Cardiac septum (tissue), 1 donor: ENCODE data around the gene HS2ST1. TPM values are rescaled to one million over a fixed set of nuclear protein-coding genes. Genes with fewer than 3 reads are reported as not detected.
"Not testable (repeated sequence)": the region's sequence is repeated elsewhere in the genome, so short reads cannot be mapped to it uniquely, and the experiment has no call there.

Source experiments
- DNase-seq: peaks from one replicate; pipeline ENCODE4 v3.0.0-alpha.2; 2020; ENCODE audit warnings: low spot score
- intact Hi-C: fragments of 100-400 bp; cut with DNase I; formaldehyde crosslinking; loops from one replicate; pipeline ENCODE4 v1.14.0; 2022
- total RNA-seq: library from RNA; stranded (reverse); fragmentation: NEBNext Ultra II Directional; extraction: Animal tissue kit (Norgen Biotek cat#: 25700); gene quantifications from one replicate; pipeline ENCODE4 v1.2.1, GENCODE V29; 2021
- donor health status: DM: no; HTN: no; CAD: no.

Gene HS2ST1
- total RNA-seq, 1 donor from 2014 or later: 12.6 TPM

- intact Hi-C loops: no loop called here
- no peak for DNase-seq
These were observed 83.1 kb downstream of the HS2ST1 start for GRCh38 chr1:86997538-86997937.

GRCh38 chr1:86998280-86998679 lies 83.8 kb downstream of the HS2ST1 start:
- no peak for DNase-seq
- intact Hi-C loops: no loop called here

- intact Hi-C loops: no loop called here
- DNase-seq: no peak
These were observed 84.3 kb downstream of the HS2ST1 start for GRCh38 chr1:86998727-86999126.

- DNase-seq: no peak
- intact Hi-C loops: no loop called here
These were observed 86.0 kb downstream of the HS2ST1 start for GRCh38 chr1:87000460-87000859.

GRCh38 chr1:87004857-87005256 lies 90.4 kb downstream of the HS2ST1 start:
- intact Hi-C loops: no loop called here
- DNase-seq: no peak

GRCh38 chr1:87007323-87007722 lies 92.9 kb downstream of the HS2ST1 start:
- intact Hi-C loops: no loop called here
- no peak for DNase-seq

- intact Hi-C loops, DNase-seq: not testable (repeated sequence)
These were observed 99.0 kb downstream of the HS2ST1 start for GRCh38 chr1:87013385-87013784.

- DNase-seq: no peak
- intact Hi-C loops: no loop called here
These were observed 103.7 kb downstream of the HS2ST1 start for GRCh38 chr1:87017998-87018672.

- intact Hi-C loops: no loop called here
- no peak for DNase-seq
These were observed 108.9 kb downstream of the HS2ST1 start for GRCh38 chr1:87023326-87023725.

GRCh38 chr1:87024936-87025540 lies 110.6 kb downstream of the HS2ST1 start:
- intact Hi-C loops: no loop called here
- DNase-seq: no peak

- intact Hi-C loops, DNase-seq: not testable (repeated sequence)
These were observed 113.1 kb downstream of the HS2ST1 start for GRCh38 chr1:87027561-87027960.

- no peak for DNase-seq
- intact Hi-C loops: no loop called here
These were observed 114.1 kb downstream of the HS2ST1 start for GRCh38 chr1:87028576-87028975.

GRCh38 chr1:87030740-87031690 lies 116.6 kb downstream of the HS2ST1 start:
- intact Hi-C loops: no loop called here
- no peak for DNase-seq

- intact Hi-C loops: no loop called here
- DNase-seq: no peak
These were observed 119.9 kb downstream of the HS2ST1 start for GRCh38 chr1:87034351-87034750.

GRCh38 chr1:87039096-87039495 lies 124.7 kb downstream of the HS2ST1 start:
- intact Hi-C loops: no loop called here
- DNase-seq: no peak

- intact Hi-C loops: no loop called here
- DNase-seq: no peak
These were observed 127.8 kb downstream of the HS2ST1 start for GRCh38 chr1:87042111-87042811.

- DNase-seq: no peak
- intact Hi-C loops: no loop called here
These were observed 130.0 kb downstream of the HS2ST1 start for GRCh38 chr1:87044424-87044823.

- intact Hi-C loops: no loop called here
- no peak for DNase-seq
These were observed 130.4 kb downstream of the HS2ST1 start for GRCh38 chr1:87044840-87045239.

- DNase-seq: no peak
- intact Hi-C loops: no loop called here
These were observed 131.4 kb downstream of the HS2ST1 start for GRCh38 chr1:87045761-87046304.

- intact Hi-C loops: no loop called here
- no peak for DNase-seq
These were observed 132.5 kb downstream of the HS2ST1 start for GRCh38 chr1:87046951-87047350.
